K562 (cell line): Measurements from ENCODE around the gene GALNT18. TPM values are rescaled to one million over a fixed set of nuclear protein-coding genes. Genes with fewer than 3 reads are reported as not detected.

Experiments used
- ATAC-seq: fragments of 200-7000 bp; cut with Tn5 transposase; 3 replicates; pipeline ENCODE4 v1.9.1; 2020; ENCODE audit warnings: moderate library complexity
- BruUV-seq: library from RNA; stranded (reverse); fragments of 400-500 nt; replicated peaks from 2 replicates; lab custom pipeline; 2021; lab: Mats Ljungman, UMichigan
- CTCF ChIA-PET: fragments of 300-600 bp; formaldehyde crosslinking; extraction: SDS; loops from one replicate; lab custom pipeline; 2021; ENCODE audit warnings: low intra/inter-chr PET ratio; lab: Yijun Ruan, JAX
- POLR2A ChIA-PET: fragments of 300-600, 350-650 bp; sonication (Branson Sonifier 250); formaldehyde crosslinking; extraction: SDS; loops from one replicate; lab custom pipeline; 2021; ENCODE audit warnings: antibody characterized with exemption, inconsistent platforms; lab: Yijun Ruan, JAX
- DNase-seq, 4 experiments: peaks; one replicate each; pipeline versions ENCODE4 v3.0.0 to v3.0.0-alpha.2; 2011 to 2018; ENCODE audit warnings: low spot score in 3 of 4, mixed read lengths in 3 of 4; ENCODE audit errors: extremely low read depth in 1 of 4
- FAIRE-seq: peaks from 2 replicates; lab custom pipeline; 2011; peaks lifted over from hg19 to GRCh38; lab: Jason Lieb, UNC
- H2AFZ ChIP-seq: 2 replicates; pipeline ENCODE4 v1.6.0; 2011; ENCODE audit warnings: low read depth, low read length, control low read depth, inconsistent platforms
- H3K27ac ChIP-seq: fragments of 200-600 bp; 3 replicates; pipeline ENCODE4 v1.8.0; 2011; ENCODE audit warnings: low read depth, mild to moderate bottlenecking, control low read depth, inconsistent platforms, low read length, moderate library complexity, mixed read lengths; ENCODE audit errors: extremely low read depth
- H3K27me3 ChIP-seq, 2 experiments: fragments of 300-600 bp in 1 of 2; 2 replicates in 1 of 2; 3 replicates in 1 of 2; pipeline versions ENCODE4 v1.6.0 to v1.8.0; 2011; ENCODE audit warnings: inconsistent platforms in 2 of 2, low read length in 2 of 2, mild to moderate bottlenecking in 1 of 2, mixed read lengths in 1 of 2, moderate library complexity in 1 of 2; ENCODE audit not compliant: control insufficient read depth in 2 of 2, insufficient read depth in 2 of 2
- H3K36me3 ChIP-seq: fragments of 300-600 bp; 3 replicates; pipeline ENCODE4 v1.8.0; 2011; ENCODE audit warnings: mild to moderate bottlenecking, low read length, inconsistent platforms; ENCODE audit not compliant: control insufficient read depth, insufficient read depth
- H3K4me1 ChIP-seq, 2 experiments: fragments of 200-600 bp in 1 of 2; replicated peaks in 1 of 2; 2 replicates in 1 of 2; 3 replicates in 1 of 2; pipeline versions ENCODE4 v1.5.1 to v1.8.0; 2011; ENCODE audit warnings: inconsistent platforms in 2 of 2, low read length in 2 of 2, mild to moderate bottlenecking in 1 of 2, mixed read lengths in 1 of 2, moderate library complexity in 1 of 2; ENCODE audit not compliant: control insufficient read depth in 2 of 2, insufficient read depth in 2 of 2
- H3K4me2 ChIP-seq: 2 replicates; pipeline ENCODE4 v1.6.1; 2011; ENCODE audit warnings: low read length, control low read depth, inconsistent platforms, mixed read lengths; ENCODE audit not compliant: insufficient read depth
- H3K4me3 ChIP-seq: fragments of 200-600 bp; sonication (generic), shearing (Covaris generic); 2 replicates; pipeline ENCODE4 v1.5.1; 2016; ENCODE audit warnings: control low read depth, inconsistent platforms
- H3K79me2 ChIP-seq: fragments of 200-600 bp; 3 replicates; pipeline ENCODE4 v1.8.0; 2011; ENCODE audit warnings: low read length, inconsistent platforms; ENCODE audit not compliant: control insufficient read depth, insufficient read depth
- H3K9ac ChIP-seq, 2 experiments: 2 replicates each; pipeline versions ENCODE4 v1.6.0 to v1.6.1; 2011; ENCODE audit warnings: low read depth in 2 of 2, low read length in 2 of 2, control low read depth in 1 of 2, inconsistent platforms in 1 of 2, mild to moderate bottlenecking in 1 of 2, mixed read lengths in 1 of 2; ENCODE audit not compliant: insufficient read depth in 1 of 2
- H3K9me1 ChIP-seq: one replicate; pipeline ENCODE4 v1.6.0; 2011; ENCODE audit warnings: inconsistent platforms, mild to moderate bottlenecking, low read length, moderate library complexity; ENCODE audit not compliant: control insufficient read depth, insufficient read depth
- H3K9me3 ChIP-seq: replicated peaks from 2 replicates; pipeline ENCODE4 v1.5.1; 2011; ENCODE audit warnings: low read depth, low read length, inconsistent platforms; ENCODE audit not compliant: control insufficient read depth, insufficient read depth
- H4K20me1 ChIP-seq: replicated peaks from 2 replicates; pipeline ENCODE4 v1.6.1; 2011; ENCODE audit warnings: low read length, inconsistent platforms, mixed read lengths; ENCODE audit not compliant: control insufficient read depth, insufficient read depth
- ATF1 ChIP-seq, 2 experiments: fragments of 450-650 bp in 1 of 2; IDR thresholded peaks; 2 replicates each; pipeline ENCODE4 v1.6.1; 2016; ENCODE audit warnings: missing compliant biosample characterization in 1 of 2, missing genetic modification characterization in 1 of 2
- CHD7 ChIP-seq: fragments of 200-600 bp; sonication (generic); IDR thresholded peaks from one replicate; pipeline ENCODE4 v1.6.1; 2012; ENCODE audit warnings: mild to moderate bottlenecking, low read depth, low read length, inconsistent platforms
- ELK1 ChIP-seq: sonication (generic); formaldehyde crosslinking; IDR thresholded peaks from 2 replicates; pipeline ENCODE4 v1.8.1; 2022; ENCODE audit warnings: missing genetic modification reagents
- ZFPM2 ChIP-seq: fragments of 250-450 bp; sonication (Bioruptor Pico); IDR thresholded peaks from 2 replicates; pipeline ENCODE4 v1.5.1; 2022; ENCODE audit warnings: mild to moderate bottlenecking
- ZNF551 ChIP-seq: fragments of 250-450 bp; sonication (Bioruptor Pico); IDR thresholded peaks from 2 replicates; pipeline ENCODE4 v1.5.0; 2021; ENCODE audit warnings: mild to moderate bottlenecking, moderate library complexity
- WGBS: fragments of 100-300 bp; shearing (Covaris generic); methylation state at CpG from one replicate; pipeline ENCODE4 v1.1.6; 2016; ENCODE audit warnings: low coverage, mixed read lengths; ENCODE audit not compliant: insufficient coverage; ENCODE audit errors: missing lambda C conversion rate; 5-methylcytosine and 5-hydroxymethylcytosine counted together
- in situ Hi-C: fragments of 300-500 bp; cut with MboI; formaldehyde crosslinking; loops from 4 replicates; pipeline ENCODE4 v1.15.0; 2018; ENCODE audit warnings: inconsistent platforms, mixed read lengths
- intact Hi-C: fragments of 100-400 bp; cut with micrococcal nuclease; formaldehyde crosslinking; loops from 2 replicates; pipeline ENCODE4 v1.14.2; 2022
- polyA plus RNA-seq, 8 experiments: library from polyadenylated mRNA; depleted of rRNA in 4 of 8; stranded (reverse) in 5 of 8; unstranded in 3 of 8; fragments of >200 nt; fragmentation: Nextera tagmentation in 2 of 8; fragmentation: Illumina TruSeq in 1 of 8; extraction: Ambion mirVana in 2 of 8; extraction: Trizol in 1 of 8; gene quantifications; 2 replicates each; pipeline versions ENCODE4 v1.2.1 to v1.2.3, GENCODE V29; 2011 to 2014; ENCODE audit warnings: inconsistent platforms in 1 of 8, missing spikeins in 1 of 8
- total RNA-seq, 7 experiments: library from RNA; depleted of rRNA in 6 of 7; stranded (reverse); fragments of >200 nt in 6 of 7; fragmentation: Illumina TruSeq in 2 of 7; extraction: Trizol in 2 of 7; gene quantifications; 2 replicates each; pipeline versions ENCODE4 v1.2.1 to v1.2.3, GENCODE V29; 2011 to 2021; ENCODE audit warnings: low replicate concordance in 1 of 7

The GALNT18 gene
- total and polyA plus RNA-seq, 9 of the 15 experiments (the other 6 are each of a cell fraction or from before 2014, with no cell fraction given) = not detected

- no TSS peak for BruUV-seq
- 0% methylated on average over 5 of the region's 5 CpGs for WGBS
- ChIA-PET POLR2A (interaction anchor here (1.0 kb wide), 1 partner anchor 10 kb away, joined by 3 read pairs; no protein-coding TSS in a partner anchor), CTCF (no interaction called here)
- FAIRE-seq (no peak), ATAC-seq (no peak), DNase-seq (no peak)
- H3K4me3 ChIP-seq = no peak overlapping the region
- H3K9me3 ChIP-seq = no peaks in the 10 kb centered on the region
- H3K27ac ChIP-seq = no peak overlapping the region
- H3K4me1 ChIP-seq = no peaks in the 10 kb centered on the region
- H2AFZ ChIP-seq = no peak overlapping the region
- no peaks in the 10 kb centered on the region for H4K20me1 ChIP-seq
- in situ Hi-C loops = no loop called here
- no peaks in the 10 kb centered on the region for H3K79me2 ChIP-seq
- H3K36me3 ChIP-seq = no peaks in the 10 kb centered on the region
- H3K9ac ChIP-seq = no peak overlapping the region
- no peaks in the 10 kb centered on the region for H3K9me1 ChIP-seq
- H3K27me3 ChIP-seq = peaks cover under 1 to 36% of the 10 kb centered on the region in 2 experiments; a peak in 3 of 5 replicates
- no peak overlapping the region for H3K4me2 ChIP-seq
- intact Hi-C loops = no loop called here
- TF ChIP-seq ZFPM2 (CRISPR knock-in tag) (no peak), CHD7 (no peak), ZNF551 (CRISPR knock-in tag) (no peak), ATF1 (CRISPR knock-in tag; IDR thresholded peaks at IDR 0.05) (no peak), ATF1 (tag; IDR thresholded peaks at IDR 0.05) (0 out of 2 replicates have a peak, but pooled peaks have one; percentile 10), ELK1 (CRISPR knock-in tag) (no peak)
Measured at GRCh38 chr11:11574373-11575287, 47.2 kb downstream of the GALNT18 start.
